Gastrocnemius medialis (tissue), 4 donors: Measurements from ENCODE around the gene ADAMTSL5. TPM values are rescaled to one million over a fixed set of nuclear protein-coding genes. Genes with fewer than 3 reads are reported as not detected.

Experiments
- ATAC-seq, 2 donors: fragments of 150-250 bp; one replicate each; pipeline ENCODE4 v1.9.1; 2016
- DNase-seq, 2 donors: peaks; one replicate each; pipeline ENCODE4 v3.0.0-alpha.2; 2019
- H3K27ac ChIP-seq, 4 donors: fragments of 200-600 bp; sonication (generic); 1 replicate in 1 of 4; 2 replicates in 3 of 4; pipeline ENCODE4 v1.5.1; 2016 to 2018; ENCODE audit warnings: mild to moderate bottlenecking in 2 of 4, moderate library complexity in 1 of 4
- H3K27me3 ChIP-seq, 3 donors: fragments of 200-600 bp; sonication (generic) in 2 of 3; 1 replicate in 1 of 3; 2 replicates in 2 of 3; pipeline versions ENCODE4 v1.5.1 to v1.6.0; 2016 to 2019; ENCODE audit warnings: mild to moderate bottlenecking in 1 of 3, moderate library complexity in 1 of 3
- H3K36me3 ChIP-seq, 2 donors: fragments of 200-600 bp; sonication (generic) in 1 of 2; one replicate each; pipeline ENCODE4 v1.5.1; 2017 to 2018
- H3K4me1 ChIP-seq, 2 donors: fragments of 200-600 bp; sonication (generic) in 1 of 2; one replicate each; pipeline ENCODE4 v1.5.1; 2016 to 2017; ENCODE audit warnings: mild to moderate bottlenecking in 2 of 2
- H3K4me3 ChIP-seq, 4 donors: fragments of 200-600 bp; sonication (generic) in 3 of 4; 1 replicate in 1 of 4; 2 replicates in 3 of 4; pipeline ENCODE4 v1.5.1; 2016 to 2019; ENCODE audit warnings: mild to moderate bottlenecking in 2 of 4
- H3K9me3 ChIP-seq, 3 donors: fragments of 200-600 bp; sonication (generic) in 2 of 3; 1 replicate in 1 of 3; 2 replicates in 2 of 3; pipeline ENCODE4 v1.5.1; 2016 to 2019
- POLR2A ChIP-seq, 2 donors: fragments of 450-650 bp; IDR thresholded peaks; one replicate each; pipeline ENCODE4 v1.6.1; 2017; ENCODE audit warnings: antibody characterized with exemption in 2 of 2, mild to moderate bottlenecking in 2 of 2, moderate library complexity in 2 of 2
- in situ Hi-C, 4 donors: fragments of 200-750 bp; cut with MboI; loops; one replicate each; pipeline versions ENCODE4 v1.15.0 to v1.8.0; 2017; ENCODE audit warnings: low sequenced_read_pairs in 4 of 4
- intact Hi-C: fragments of 100-400 bp; cut with DNase I; formaldehyde crosslinking; loops from one replicate; pipeline ENCODE4 v1.15.1; 2023; ENCODE audit warnings: low total_unique reads
- total RNA-seq, 4 donors: library from RNA; depleted of rRNA; stranded (reverse); fragments of >200 nt; gene quantifications; one replicate each; pipeline versions ENCODE4 v1.1.0 to v1.2.3, GENCODE V29; 2016
- TF ChIP-seq, protein P1 (sequence below), 5 experiments: fragments of 450-650 bp in 3 of 5; fragments of 200-600 bp in 2 of 5; sonication (generic) in 2 of 5; IDR thresholded peaks in 4 of 5; conservative IDR thresholded peaks in 1 of 5; 1 replicate in 4 of 5; 2 replicates in 1 of 5; pipeline ENCODE4 v1.5.1; 2016 to 2019; ENCODE audit warnings: antibody characterized with exemption in 5 of 5, mild to moderate bottlenecking in 3 of 5, moderate library complexity in 3 of 5

ADAMTSL5 gene
- total RNA-seq, 4 donors from 2014 or later: 0.41 to 6.5 (median 3.0) TPM

DNA sequence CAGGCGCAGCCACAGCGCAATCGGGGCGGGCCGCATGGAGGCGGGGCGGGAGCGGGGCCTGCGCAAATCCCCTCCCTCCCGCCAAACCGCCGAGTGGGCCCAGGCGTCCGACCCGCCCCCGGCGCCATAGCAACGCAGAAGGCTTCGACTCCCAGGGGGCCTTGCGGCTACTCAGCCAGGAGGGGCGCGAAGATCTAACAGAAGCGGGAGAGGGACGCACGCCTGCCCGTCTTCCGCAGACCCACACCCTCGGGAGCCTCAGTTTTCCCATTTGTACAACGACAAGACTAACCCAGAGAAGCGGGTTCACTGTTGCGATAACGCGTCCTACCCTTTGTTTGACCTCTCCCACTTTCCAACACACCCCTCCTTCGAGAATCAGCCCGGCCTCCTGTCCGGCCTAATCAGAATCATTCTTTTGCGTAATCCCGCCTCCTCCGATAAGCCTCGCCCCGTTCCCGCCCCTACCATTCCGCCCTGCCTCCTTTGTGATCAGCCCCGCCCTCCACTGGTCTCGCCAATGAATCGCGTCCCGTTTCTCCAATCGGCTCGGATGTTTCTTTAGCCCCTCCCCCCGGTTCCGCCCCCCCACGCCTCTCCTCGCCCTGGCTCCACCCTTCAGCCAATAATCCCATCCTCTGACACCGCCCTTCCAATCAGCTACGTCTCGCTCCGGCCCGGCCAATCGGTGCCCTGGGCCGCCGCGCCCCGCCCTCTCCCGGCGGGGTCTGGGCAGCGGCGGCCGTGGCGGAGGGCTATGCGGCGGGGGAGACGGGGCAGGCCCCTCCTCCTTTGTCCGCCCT, 22.3 kb downstream of the ADAMTSL5 start, which contains the start of gene PCSK4:
Gene PCSK4, minus strand, starts transcription at position 40 of the 803 bp plus-strand sequence. Its CDS starts 4 bp downstream, at position 36.
- Histone ChIP-seq H3K9me3 (no peaks in the 10 kb centered on the region), H3K36me3 (no peaks in the 10 kb centered on the region), H3K4me3 (peak within 1 kb of the TSS; percentile 54 to 73 (median 62)), H3K27ac (peak within 1 kb of the TSS; percentile 70 to 86 (median 76)), H3K4me1 (peaks cover 5 to 9% of the 10 kb centered on the region in 2 donors), H3K27me3 (no peaks in the 10 kb centered on the region)
- intact Hi-C loops: loop anchor here (1.0 to 2.0 kb wide), 3 partner anchors 11 to 102 kb away; partner anchors contain the start of genes C19orf25 and MBD3
- TF ChIP-seq, protein P1, sequence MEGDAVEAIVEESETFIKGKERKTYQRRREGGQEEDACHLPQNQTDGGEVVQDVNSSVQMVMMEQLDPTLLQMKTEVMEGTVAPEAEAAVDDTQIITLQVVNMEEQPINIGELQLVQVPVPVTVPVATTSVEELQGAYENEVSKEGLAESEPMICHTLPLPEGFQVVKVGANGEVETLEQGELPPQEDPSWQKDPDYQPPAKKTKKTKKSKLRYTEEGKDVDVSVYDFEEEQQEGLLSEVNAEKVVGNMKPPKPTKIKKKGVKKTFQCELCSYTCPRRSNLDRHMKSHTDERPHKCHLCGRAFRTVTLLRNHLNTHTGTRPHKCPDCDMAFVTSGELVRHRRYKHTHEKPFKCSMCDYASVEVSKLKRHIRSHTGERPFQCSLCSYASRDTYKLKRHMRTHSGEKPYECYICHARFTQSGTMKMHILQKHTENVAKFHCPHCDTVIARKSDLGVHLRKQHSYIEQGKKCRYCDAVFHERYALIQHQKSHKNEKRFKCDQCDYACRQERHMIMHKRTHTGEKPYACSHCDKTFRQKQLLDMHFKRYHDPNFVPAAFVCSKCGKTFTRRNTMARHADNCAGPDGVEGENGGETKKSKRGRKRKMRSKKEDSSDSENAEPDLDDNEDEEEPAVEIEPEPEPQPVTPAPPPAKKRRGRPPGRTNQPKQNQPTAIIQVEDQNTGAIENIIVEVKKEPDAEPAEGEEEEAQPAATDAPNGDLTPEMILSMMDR (IDR thresholded peaks at IDR 0.05 in 4 of 5, conservative IDR thresholded peaks at IDR 0.05 in 1 of 5): peak in 1 of 5 experiments; percentile 5
- no peak for TF ChIP-seq POLR2A (IDR thresholded peaks at IDR 0.05)
- in situ Hi-C loops: no loop called here
- ATAC-seq: peak; percentile 94 to 98
- peak; percentile 98 to 99 for DNase-seq

DNA sequence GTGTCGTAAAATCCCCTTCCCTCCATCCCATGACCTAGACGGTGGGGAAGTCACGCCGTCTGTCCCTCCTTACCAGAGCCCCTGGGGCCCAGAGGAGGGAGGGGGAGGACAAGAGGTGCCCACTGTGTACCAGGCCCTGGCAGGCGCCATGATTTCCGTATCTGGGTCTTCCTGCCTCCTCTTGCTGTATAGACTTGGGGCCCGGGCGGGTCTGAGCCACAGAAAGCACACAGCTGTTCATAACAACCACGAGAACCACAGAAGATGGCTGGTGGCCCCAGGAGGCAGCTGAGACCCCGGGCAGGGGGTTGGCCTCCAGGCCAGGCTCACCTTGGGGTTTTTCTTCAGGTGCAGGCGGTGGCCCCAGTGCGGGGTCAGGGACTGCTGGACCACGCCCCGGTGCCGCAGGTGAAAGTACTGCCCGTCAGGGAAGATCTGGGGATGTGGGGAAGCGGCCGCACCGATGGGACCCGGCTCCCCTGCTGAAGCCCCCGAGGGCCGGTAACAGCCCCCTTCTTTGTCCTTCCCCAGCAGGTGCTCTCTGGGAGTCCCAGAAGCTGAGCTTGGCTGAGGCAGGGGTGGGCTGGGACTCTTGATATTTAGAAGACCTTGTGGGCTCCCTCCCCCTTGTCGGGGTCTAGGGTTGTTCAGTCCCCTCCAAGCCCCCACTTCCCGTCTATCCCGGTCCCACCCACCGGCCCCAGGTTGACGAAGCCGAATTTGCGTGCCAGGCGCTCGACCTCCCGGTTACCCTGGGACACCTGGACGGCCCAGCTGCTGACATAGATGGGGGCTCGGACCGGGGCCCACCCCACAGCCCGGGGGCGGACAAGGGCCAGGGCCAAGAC, 23.1 kb downstream of the ADAMTSL5 start:
- TF ChIP-seq, protein P1 (IDR thresholded peaks at IDR 0.05 in 4 of 5, conservative IDR thresholded peaks at IDR 0.05 in 1 of 5): no peak
- TF ChIP-seq POLR2A (IDR thresholded peaks at IDR 0.05): no peak
- no peak for ATAC-seq
- intact Hi-C loops: loop anchor here (1.0 to 2.0 kb wide), 3 partner anchors 10 to 103 kb away; partner anchors contain the start of genes C19orf25 and MBD3
- in situ Hi-C loops: no loop called here
- Histone ChIP-seq H3K4me3 (peak overlapping the region; percentile 54 to 73 (median 58)), H3K4me1 (peaks cover 5 to 9% of the 10 kb centered on the region in 2 donors), H3K36me3 (no peaks in the 10 kb centered on the region), H3K9me3 (no peaks in the 10 kb centered on the region), H3K27me3 (no peaks in the 10 kb centered on the region), H3K27ac (peak overlapping the region; percentile 70 to 86 (median 76))
- no peak for DNase-seq

DNA sequence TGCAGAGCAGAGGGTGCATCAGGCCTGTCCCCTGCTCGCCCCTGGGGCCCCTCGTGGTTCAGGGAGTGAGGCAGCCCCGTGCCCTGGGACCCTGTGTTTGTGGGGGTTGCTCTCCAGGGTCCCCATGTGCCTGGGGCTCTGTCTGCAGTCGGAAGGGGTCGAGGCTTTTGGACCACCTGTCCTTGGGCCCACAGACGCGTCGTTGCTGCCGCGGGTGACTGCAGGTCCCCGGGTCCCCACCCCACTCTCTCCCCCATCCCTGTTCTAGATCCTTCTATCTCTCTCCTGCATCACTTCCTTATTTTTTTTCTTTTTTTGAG, 24.6 kb downstream of the ADAMTSL5 start:
- no peak overlapping the region for H3K27ac ChIP-seq
- in situ Hi-C loops (no loop called here), intact Hi-C loops (no loop called here)
- no peaks in the 10 kb centered on the region for H3K27me3 ChIP-seq
- DNase-seq (no peak), ATAC-seq (no peak)
- H3K36me3 ChIP-seq: no peaks in the 10 kb centered on the region
- H3K4me3 ChIP-seq: no peak overlapping the region
- no peaks in the 10 kb centered on the region for H3K9me3 ChIP-seq
- TF ChIP-seq, protein P1 (IDR thresholded peaks at IDR 0.05 in 4 of 5, conservative IDR thresholded peaks at IDR 0.05 in 1 of 5): no peak
- TF ChIP-seq POLR2A (IDR thresholded peaks at IDR 0.05): no peak
- peaks cover 5 to 9% of the 10 kb centered on the region in 2 donors for H3K4me1 ChIP-seq

DNA sequence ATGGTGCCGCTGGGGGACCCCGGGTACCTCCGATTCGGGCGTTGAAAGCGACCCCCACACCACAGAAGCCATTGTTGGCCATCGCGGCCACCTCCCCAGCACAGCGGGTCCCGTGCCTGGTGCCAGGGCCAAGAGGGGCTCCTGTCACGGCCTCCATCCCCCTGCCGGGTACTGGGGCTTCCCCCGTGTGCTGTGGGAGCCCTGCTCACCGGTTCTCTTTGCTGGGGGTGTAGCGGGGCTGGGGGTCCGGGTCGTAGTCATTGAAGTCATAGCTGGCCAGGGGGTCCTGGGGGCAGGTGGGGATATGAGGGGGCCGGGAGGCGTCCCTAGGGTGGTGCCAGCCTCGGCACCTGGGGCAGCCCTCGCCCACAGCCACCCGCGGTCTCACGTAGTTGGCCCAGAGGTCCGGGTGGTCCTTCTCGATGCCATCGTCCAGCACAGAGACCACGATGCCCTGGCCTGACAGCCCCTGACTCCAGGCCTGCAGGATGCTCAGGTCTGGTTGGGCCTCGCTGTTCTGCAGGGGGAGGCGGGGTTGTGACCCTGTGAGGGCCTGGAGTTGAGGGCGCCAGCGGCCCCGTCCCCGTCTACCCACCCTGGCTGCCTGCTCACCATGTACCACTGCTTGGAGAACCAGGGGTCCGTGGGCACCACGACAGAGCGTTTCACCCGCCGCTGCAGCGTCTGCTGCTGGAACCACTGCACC, 25.1 kb downstream of the ADAMTSL5 start:
- in situ Hi-C loops (no loop called here), intact Hi-C loops (no loop called here)
- peaks cover 5 to 9% of the 10 kb centered on the region in 2 donors for H3K4me1 ChIP-seq
- H3K27ac ChIP-seq: no peak overlapping the region
- TF ChIP-seq, protein P1 (IDR thresholded peaks at IDR 0.05 in 4 of 5, conservative IDR thresholded peaks at IDR 0.05 in 1 of 5): no peak
- TF ChIP-seq POLR2A (IDR thresholded peaks at IDR 0.05): no peak
- no peak overlapping the region for H3K4me3 ChIP-seq
- H3K9me3 ChIP-seq: no peaks in the 10 kb centered on the region
- H3K36me3 ChIP-seq: no peaks in the 10 kb centered on the region
- no peak for DNase-seq
- no peaks in the 10 kb centered on the region for H3K27me3 ChIP-seq
- ATAC-seq: no peak
